ENCODE measurements around the gene CD209. TPM values are rescaled to one million over a fixed set of nuclear protein-coding genes. Genes with fewer than 3 reads are reported as not detected.

CD209 gene
- total and polyA plus RNA-seq, 2 donors (not counting 3 experiments of a cell fraction or from before 2014, with no cell fraction given): not detected

- no peaks in the 10 kb centered on the region for H3K36me3 ChIP-seq (ENCODE audit: control insufficient read depth in 2 of 2, extremely low read depth in 1 of 2, insufficient read depth in 2 of 2, low read length in 2 of 2)
- H3K4me2 ChIP-seq (ENCODE audit: insufficient read depth, low read length): no peak overlapping the region
- no peaks in the 10 kb centered on the region for H4K20me1 ChIP-seq (replicated peaks; ENCODE audit: control insufficient read depth, extremely low read depth, insufficient read depth, low read length)
- no peaks in the 10 kb centered on the region for H3K4me1 ChIP-seq (ENCODE audit: control insufficient read depth, extremely low read depth, insufficient read depth, low read length)
- H3K4me3 ChIP-seq (replicated peaks in 1 of 3; ENCODE audit: insufficient read depth in 1 of 3, low read depth in 1 of 3, low read length in 3 of 3): no peak overlapping the region
- TF ChIP-seq MAX (IDR thresholded peaks at IDR 0.05; ENCODE audit: insufficient read depth, insufficient read length) (no peak), POLR2A (IDR thresholded peaks at IDR 0.05; ENCODE audit: low read depth, low read length) (no peak), FOS (IDR thresholded peaks at IDR 0.05; ENCODE audit: borderline replicate concordance, insufficient read depth, low read length) (no peak), CTCF (IDR thresholded peaks at IDR 0.05; ENCODE audit: extremely low read depth in 1 of 2, insufficient read depth in 1 of 2, low read depth in 1 of 2, low read length in 2 of 2) (no peak), JUN (IDR thresholded peaks at IDR 0.05; ENCODE audit: borderline replicate concordance, insufficient read depth, insufficient read length, low read depth) (no peak), POLR2AphosphoS5 (IDR thresholded peaks at IDR 0.05; ENCODE audit: insufficient read depth, low read depth, low read length) (no peak)
- BruUV-seq (replicated peaks): no TSS peak
- no peak overlapping the region for H2AFZ ChIP-seq (ENCODE audit: low read depth, low read length)
- H3K27me3 ChIP-seq (ENCODE audit: control insufficient read depth in 2 of 2, insufficient read depth in 2 of 2, low read length in 2 of 2): no peaks in the 10 kb centered on the region
- ChIA-PET CTCF (no interaction called here), POLR2A (no interaction called here)
- no peak overlapping the region for H3K27ac ChIP-seq (ENCODE audit: insufficient read depth, low read depth, low read length)
- no peak overlapping the region for H3K9ac ChIP-seq (replicated peaks; ENCODE audit: extremely low read depth, insufficient read depth, low read length)
- no peaks in the 10 kb centered on the region for H3K9me1 ChIP-seq (replicated peaks; ENCODE audit: control insufficient read depth, extremely low read depth, insufficient read depth, low read length)
- intact Hi-C loops (cut with micrococcal nuclease): no loop called here
- DNase-seq (ENCODE audit: low read depth, low spot score) (no peak), FAIRE-seq (no peak)
- no peaks in the 10 kb centered on the region for H3K9me3 ChIP-seq (replicated peaks; ENCODE audit: control insufficient read depth, insufficient read depth, low read length)
- H3K79me2 ChIP-seq (ENCODE audit: control insufficient read depth, insufficient read depth, low read length): no peaks in the 10 kb centered on the region
- dilution Hi-C loops (cut with MboI; ENCODE audit: extremely low pct_ligation_motif_present, low sequenced_read_pairs): no loop called here
These were observed 30.6 kb downstream of the CD209 start for GRCh38 chr19:7716762-7717161.

GRCh38 chr19:7715671-7716070 lies 31.7 kb downstream of the CD209 start:
- no peak overlapping the region for H3K9ac ChIP-seq (replicated peaks; ENCODE audit: extremely low read depth, insufficient read depth, low read length)
- intact Hi-C loops (cut with micrococcal nuclease) (no loop called here), dilution Hi-C loops (cut with MboI; ENCODE audit: extremely low pct_ligation_motif_present, low sequenced_read_pairs) (no loop called here)
- POLR2A ChIA-PET: no interaction called here
- BruUV-seq (replicated peaks): no TSS peak
- H3K36me3 ChIP-seq (ENCODE audit: control insufficient read depth in 2 of 2, extremely low read depth in 1 of 2, insufficient read depth in 2 of 2, low read length in 2 of 2): no peaks in the 10 kb centered on the region
- H3K27me3 ChIP-seq (ENCODE audit: control insufficient read depth in 2 of 2, insufficient read depth in 2 of 2, low read length in 2 of 2): no peaks in the 10 kb centered on the region
- H2AFZ ChIP-seq (ENCODE audit: low read depth, low read length): no peak overlapping the region
- no peaks in the 10 kb centered on the region for H3K4me1 ChIP-seq (ENCODE audit: control insufficient read depth, extremely low read depth, insufficient read depth, low read length)
- H3K79me2 ChIP-seq (ENCODE audit: control insufficient read depth, insufficient read depth, low read length): no peaks in the 10 kb centered on the region
- H3K4me3 ChIP-seq (replicated peaks in 1 of 3; ENCODE audit: insufficient read depth in 1 of 3, low read depth in 1 of 3, low read length in 3 of 3): no peak overlapping the region
- DNase-seq (ENCODE audit: low read depth, low spot score): no peak
- H3K4me2 ChIP-seq (ENCODE audit: insufficient read depth, low read length): no peak overlapping the region
- H4K20me1 ChIP-seq (replicated peaks; ENCODE audit: control insufficient read depth, extremely low read depth, insufficient read depth, low read length): no peaks in the 10 kb centered on the region
- no peaks in the 10 kb centered on the region for H3K9me3 ChIP-seq (replicated peaks; ENCODE audit: control insufficient read depth, insufficient read depth, low read length)
- CTCF ChIA-PET: no interaction called here
- FAIRE-seq: no peak
- no peak for TF ChIP-seq JUN (IDR thresholded peaks at IDR 0.05; ENCODE audit: borderline replicate concordance, insufficient read depth, insufficient read length, low read depth)
- no peak for TF ChIP-seq POLR2A (IDR thresholded peaks at IDR 0.05; ENCODE audit: low read depth, low read length)
- no peak for TF ChIP-seq CTCF (IDR thresholded peaks at IDR 0.05; ENCODE audit: extremely low read depth in 1 of 2, insufficient read depth in 1 of 2, low read depth in 1 of 2, low read length in 2 of 2)
- no peak for TF ChIP-seq MAX (IDR thresholded peaks at IDR 0.05; ENCODE audit: insufficient read depth, insufficient read length)
- TF ChIP-seq EZH2 (IDR thresholded peaks at IDR 0.05; ENCODE audit: borderline replicate concordance, low read depth, low read length, severe bottlenecking): no peak
- no peak for TF ChIP-seq GATA2 (IDR thresholded peaks at IDR 0.05; ENCODE audit: insufficient read depth, insufficient read length, low read depth, low read length)
- TF ChIP-seq POLR2AphosphoS5 (IDR thresholded peaks at IDR 0.05; ENCODE audit: insufficient read depth, low read depth, low read length): no peak
- TF ChIP-seq FOS (IDR thresholded peaks at IDR 0.05; ENCODE audit: borderline replicate concordance, insufficient read depth, low read length): no peak
- no peak for TF ChIP-seq MYC (IDR thresholded peaks at IDR 0.05; ENCODE audit: low read depth, low read length)
- H3K27ac ChIP-seq (ENCODE audit: insufficient read depth, low read depth, low read length): no peak overlapping the region
- no peaks in the 10 kb centered on the region for H3K9me1 ChIP-seq (replicated peaks; ENCODE audit: control insufficient read depth, extremely low read depth, insufficient read depth, low read length)

Measured in endothelial cell of umbilical vein (primary cell).